A549 treated with AZD2906 at 1 μM for 4 hours (cell line): ENCODE results near the gene KRT35. TPM values are rescaled to one million over a fixed set of nuclear protein-coding genes. Genes with fewer than 3 reads are reported as not detected.

Experiments
- total RNA-seq: library from RNA; stranded (reverse); fragments of 200-300 nt; extraction: Qiagen RNA extraction; gene quantifications from 5 replicates; pipeline ENCODE4 v1.2.3, GENCODE V29; 2022

KRT35 gene
- not detected in 5 replicates for total RNA-seq

DNA sequence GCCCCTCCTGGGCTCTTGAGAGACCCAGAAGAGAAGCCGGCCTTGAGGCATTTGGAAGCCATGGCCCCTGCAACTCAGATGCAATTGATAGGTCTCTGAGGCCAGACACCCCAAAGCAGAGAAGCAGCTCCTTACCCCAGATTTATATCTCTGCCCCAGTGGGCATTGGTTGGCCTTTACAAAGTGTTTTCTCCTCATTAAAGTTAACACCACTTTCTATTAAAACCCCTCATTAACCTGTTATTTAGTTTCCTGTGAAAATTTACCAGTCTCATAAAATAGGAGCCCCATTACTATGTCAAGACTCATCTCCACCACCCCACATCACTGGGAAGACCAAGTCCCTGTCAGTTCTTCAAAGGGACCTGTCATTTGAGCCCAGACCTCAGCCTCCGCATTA is at the start of gene KRT35:
KRT35 (minus strand) TSS at position 116 of the 400 bp plus-strand sequence; CDS start at position 62, 54 bp downstream.

DNA sequence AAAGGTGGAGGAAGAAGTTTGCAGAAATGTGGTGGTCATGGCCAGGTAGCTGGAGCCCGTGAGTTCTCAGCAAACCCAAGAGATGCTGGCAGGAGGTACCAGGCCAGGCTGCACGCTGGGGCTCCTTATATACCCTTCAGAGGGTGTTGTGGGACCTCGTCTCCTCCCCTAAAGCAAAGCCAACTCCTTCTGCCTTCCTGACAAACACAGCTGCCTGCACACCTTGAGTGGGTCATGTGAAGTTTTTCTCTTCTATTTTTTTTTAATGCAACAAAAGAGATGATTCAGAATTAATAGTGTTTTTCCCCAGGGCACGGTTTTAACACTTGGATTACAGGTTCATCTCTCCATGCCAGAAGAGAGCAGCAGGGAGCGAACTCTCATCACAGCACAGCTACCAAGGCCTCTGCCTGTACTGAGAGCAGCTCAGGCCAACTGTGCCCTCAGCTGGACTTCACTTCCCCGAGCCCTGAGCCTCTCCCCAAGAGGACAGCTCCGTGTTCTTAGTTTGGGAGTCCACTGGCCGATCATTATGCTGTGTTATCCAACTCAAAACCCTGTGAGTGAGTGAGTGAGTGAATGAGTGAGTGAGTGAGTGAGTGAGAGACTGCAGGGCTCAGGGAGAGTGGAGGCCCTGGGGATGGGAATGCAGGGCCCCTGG is 38.0 kb upstream of the KRT35 start, which contains the start of gene KRT15:
KRT15 (minus strand) TSS at position 102 of the 661 bp plus-strand sequence; CDS start at position 39, 63 bp downstream.

DNA sequence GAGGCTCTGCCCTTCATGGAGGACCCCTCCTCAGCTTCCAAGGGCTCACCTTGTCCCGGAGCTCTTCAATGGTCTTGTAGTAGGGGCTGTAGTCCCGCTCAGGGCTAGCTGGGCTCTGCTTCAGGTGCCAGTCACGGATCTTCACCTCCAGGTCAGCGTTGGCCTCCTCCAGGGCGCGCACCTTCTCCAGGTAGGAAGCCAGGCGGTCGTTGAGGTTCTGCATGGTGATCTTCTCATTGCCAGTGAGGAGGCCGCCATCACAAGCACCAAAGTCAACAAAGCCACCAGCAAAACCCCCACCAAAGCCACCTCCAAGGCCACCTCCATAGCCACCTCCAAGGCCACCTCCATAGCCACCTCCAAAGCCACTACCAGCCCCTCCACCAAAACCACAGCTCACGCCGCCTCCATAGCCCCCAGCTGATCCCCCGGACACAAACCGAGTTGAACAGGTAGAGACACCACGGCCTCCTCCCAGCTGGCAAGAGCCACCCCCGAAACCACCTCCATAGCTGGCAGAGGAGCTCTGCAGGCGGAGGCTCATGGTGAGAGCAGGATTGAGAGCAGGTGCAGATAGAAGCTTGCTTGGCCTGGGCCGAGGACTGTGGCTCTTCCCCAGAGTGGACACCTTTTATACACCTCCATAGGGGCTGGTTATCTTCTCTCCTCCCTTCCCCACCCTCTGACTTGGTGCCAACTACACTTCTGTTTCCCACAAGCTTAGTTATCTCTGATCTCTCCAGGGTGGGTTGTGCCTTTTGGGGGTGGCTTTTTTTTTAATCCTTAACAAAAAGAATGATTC is 24.3 kb upstream of the KRT35 start, which contains the start of gene KRT13:
KRT13 (minus strand) TSS at position 606 of the 802 bp plus-strand sequence; CDS start at position 544, 62 bp downstream.

DNA sequence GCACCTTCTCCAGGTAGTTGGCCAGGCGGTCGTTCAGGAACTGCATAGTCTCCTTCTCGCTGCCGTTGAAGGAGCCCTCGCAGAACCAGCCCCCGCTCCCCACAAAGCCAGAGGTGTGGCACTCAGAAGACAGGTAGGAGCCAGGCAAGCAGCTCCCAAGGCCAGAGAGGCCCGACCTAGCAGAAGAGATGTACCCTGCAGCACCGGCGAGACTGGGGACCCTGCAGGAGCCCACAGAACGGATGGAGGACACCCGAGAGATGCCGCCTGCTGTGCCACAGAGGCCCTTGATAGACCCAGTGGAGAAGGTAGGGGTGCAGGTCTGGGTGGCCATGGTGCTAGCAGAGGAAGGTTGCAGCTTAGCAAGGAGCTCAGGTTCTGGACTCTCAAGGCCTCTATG is 8.6 kb upstream of the KRT35 start, which contains the start of gene KRT36:
KRT36 (minus strand) TSS at position 380 of the 400 bp plus-strand sequence; CDS start at position 334, 46 bp downstream.

DNA sequence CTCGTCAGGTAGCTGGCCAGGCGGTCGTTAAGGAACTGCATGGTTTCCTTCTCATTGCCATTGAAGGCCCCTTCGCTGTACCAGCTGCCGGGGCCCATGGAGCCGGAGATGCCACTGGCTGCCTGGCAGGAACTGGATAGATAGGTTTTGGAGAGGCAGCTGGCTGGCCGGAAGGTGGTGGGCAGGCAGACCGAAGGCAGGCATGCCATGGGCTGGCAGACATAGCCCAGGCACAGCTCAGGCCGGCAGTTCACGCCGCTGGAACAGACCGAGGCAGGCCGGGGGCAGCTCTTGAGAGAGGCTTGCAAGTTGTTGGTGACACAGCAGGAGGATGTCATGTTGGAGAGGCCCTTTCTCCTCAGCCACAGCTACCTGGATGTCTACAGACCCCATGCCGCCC is 14.0 kb downstream of the KRT35 start, which contains the start of gene KRT32:
KRT32 (minus strand) TSS at position 399 of the 400 bp plus-strand sequence; CDS start at position 338, 61 bp downstream.

DNA sequence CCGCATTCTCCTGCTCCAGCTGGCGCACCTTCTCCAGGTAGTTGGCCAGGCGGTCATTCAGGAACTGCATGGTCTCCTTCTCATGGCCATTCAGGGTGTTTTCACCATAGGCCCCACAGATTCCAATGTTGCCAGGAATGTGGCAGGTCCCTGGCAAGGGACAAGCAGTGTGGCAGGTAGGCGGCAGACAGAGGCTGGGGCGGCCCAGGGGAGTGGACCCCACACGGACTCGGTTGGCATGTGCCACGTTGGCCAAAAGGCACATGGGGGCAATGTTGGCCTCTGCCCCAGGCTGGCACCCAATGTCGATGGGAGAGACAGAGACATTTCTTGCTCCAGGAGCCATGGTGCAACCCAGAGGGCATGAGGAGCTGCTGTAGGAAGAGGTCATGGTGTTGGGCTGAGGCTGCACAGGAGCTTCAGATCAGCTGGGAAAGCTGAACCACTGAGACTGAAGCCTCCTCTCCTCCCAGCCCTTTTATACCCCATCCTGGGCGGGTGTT is 40.4 kb downstream of the KRT35 start, which contains the start of gene KRT38:
KRT38 (minus strand) TSS at position 453 of the 503 bp plus-strand sequence; CDS start at position 391, 62 bp downstream.

Other genes with a start within 250 kb of the KRT35 start
- not detected in 5 replicates for gene KRTAP9-3, start 248.7 kb downstream of the KRT35 start, total RNA-seq
- not detected in 5 replicates for gene KRTAP9-8, start 243.2 kb downstream of the KRT35 start, total RNA-seq
- not detected in 5 replicates for gene KRTAP9-4, start 231.5 kb downstream of the KRT35 start, total RNA-seq
- not detected in 5 replicates for gene KRTAP9-9, start 225.8 kb downstream of the KRT35 start, total RNA-seq
- not detected in 5 replicates for gene KRTAP9-6, start 215.8 kb downstream of the KRT35 start, total RNA-seq
- not detected in 5 replicates for gene KRTAP9-7, start 205.5 kb downstream of the KRT35 start, total RNA-seq
- not detected in 5 replicates for gene KRTAP29-1, start 178.3 kb downstream of the KRT35 start, total RNA-seq
- not detected in 5 replicates for gene KRTAP16-1, start 171.8 kb downstream of the KRT35 start, total RNA-seq
- gene KRTAP17-1, start 165.4 kb downstream of the KRT35 start, total RNA-seq: not detected in 5 replicates
- not detected in 5 replicates for gene KRT33A, start 130.3 kb downstream of the KRT35 start, total RNA-seq
- 0.08 TPM in 1 of 5 replicates, not detected in the others for gene KRT33B, start 111.3 kb downstream of the KRT35 start, total RNA-seq
- 0.23 to 0.61 TPM (median 0.42 TPM) in 5 replicates for gene KRT34, start 98.8 kb downstream of the KRT35 start, total RNA-seq
- gene KRT31, start 83.5 kb downstream of the KRT35 start, total RNA-seq: not detected in 5 replicates
- not detected in 5 replicates for gene KRT37, start 56.6 kb downstream of the KRT35 start, total RNA-seq
- 0.03 TPM in 1 of 5 replicates, not detected in the others for gene KRT38, start 40.2 kb downstream of the KRT35 start, total RNA-seq
- 0.06 to 0.09 TPM (median 0.08 TPM) in 3 of 5 replicates, not detected in the others for gene KRT32, start 13.8 kb downstream of the KRT35 start, total RNA-seq
- gene KRT36, start 8.8 kb upstream of the KRT35 start, total RNA-seq: 0.05 TPM in 1 of 5 replicates, not detected in the others
- gene KRT13, start 24.5 kb upstream of the KRT35 start, total RNA-seq: 0.10 to 0.35 TPM (median 0.26 TPM) in 4 of 5 replicates, not detected in the other
- 2.3 to 3.5 TPM (median 2.5 TPM) in 5 replicates for gene KRT15, start 37.7 kb upstream of the KRT35 start, total RNA-seq
- 38.8 to 54.9 TPM (median 45.7 TPM) in 5 replicates for gene KRT19, start 47.2 kb upstream of the KRT35 start, total RNA-seq
- gene KRT9, start 90.9 kb upstream of the KRT35 start, total RNA-seq: not detected in 5 replicates
- gene KRT14, start 105.7 kb upstream of the KRT35 start, total RNA-seq: 0.07 to 0.11 TPM (median 0.08 TPM) in 4 of 5 replicates, not detected in the other
- gene KRT16, start 131.6 kb upstream of the KRT35 start, total RNA-seq: 0.94 to 1.6 TPM (median 1.6 TPM) in 5 replicates
- gene KRT17, start 143.4 kb upstream of the KRT35 start, total RNA-seq: 0.66 to 1.3 TPM (median 1.00 TPM) in 5 replicates
- gene EIF1, start 207.7 kb upstream of the KRT35 start, total RNA-seq: 1,199 to 1,525 TPM (median 1,311 TPM) in 5 replicates
- 0.17 TPM in 1 of 5 replicates, not detected in the others for gene GAST, start 231.2 kb upstream of the KRT35 start, total RNA-seq